Measurements from ENCODE around the gene NKPD1. TPM values are rescaled to one million over a fixed set of nuclear protein-coding genes. Genes with fewer than 3 reads are reported as not detected.
"Not testable (repeated sequence)": the region's sequence is repeated elsewhere in the genome, so short reads cannot be mapped to it uniquely, and the experiment has no call there.

NKPD1 gene
- total and polyA plus RNA-seq, 8 donors: 0.08 to 0.24 (median 0.17) TPM; not detected in 2

DNA sequence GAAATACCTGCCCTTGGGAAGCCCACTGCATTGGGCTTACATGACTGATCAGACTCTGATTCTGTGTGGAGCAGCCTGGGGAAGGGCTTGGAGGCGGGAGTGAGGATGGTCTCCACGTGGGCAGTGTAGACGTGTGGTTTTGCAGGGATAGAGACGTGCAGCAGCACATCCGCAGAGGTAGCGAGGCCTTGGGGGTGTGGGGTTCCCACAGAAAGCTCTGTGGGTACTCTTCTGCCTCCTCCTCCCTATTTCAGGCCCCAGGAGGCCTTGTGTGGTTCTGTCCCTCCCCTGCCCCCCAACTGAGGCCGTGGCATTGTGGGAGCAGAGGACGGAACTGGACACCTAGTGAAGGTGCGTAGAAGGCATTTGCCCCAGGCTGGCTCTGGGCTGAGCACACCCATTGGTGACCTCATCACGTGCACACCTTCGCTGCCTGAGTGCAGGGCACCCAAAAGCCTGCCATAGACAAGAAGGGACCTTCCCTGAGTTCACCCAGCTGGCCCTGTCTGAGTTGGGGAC is 38.9 kb downstream of the NKPD1 start:
- no peak overlapping the region for H3K4me3 ChIP-seq
- H3K4me1 ChIP-seq: peaks cover 7 to 35% of the 10 kb centered on the region in 2 donors
- intact Hi-C loops (cut with DNase I): no loop called here
- peaks cover 0 to 3% of the 10 kb centered on the region in 2 donors for H3K36me3 ChIP-seq
- H3K9me3 ChIP-seq: no peaks in the 10 kb centered on the region
- DNase-seq: no peak
- TF ChIP-seq, protein P1, sequence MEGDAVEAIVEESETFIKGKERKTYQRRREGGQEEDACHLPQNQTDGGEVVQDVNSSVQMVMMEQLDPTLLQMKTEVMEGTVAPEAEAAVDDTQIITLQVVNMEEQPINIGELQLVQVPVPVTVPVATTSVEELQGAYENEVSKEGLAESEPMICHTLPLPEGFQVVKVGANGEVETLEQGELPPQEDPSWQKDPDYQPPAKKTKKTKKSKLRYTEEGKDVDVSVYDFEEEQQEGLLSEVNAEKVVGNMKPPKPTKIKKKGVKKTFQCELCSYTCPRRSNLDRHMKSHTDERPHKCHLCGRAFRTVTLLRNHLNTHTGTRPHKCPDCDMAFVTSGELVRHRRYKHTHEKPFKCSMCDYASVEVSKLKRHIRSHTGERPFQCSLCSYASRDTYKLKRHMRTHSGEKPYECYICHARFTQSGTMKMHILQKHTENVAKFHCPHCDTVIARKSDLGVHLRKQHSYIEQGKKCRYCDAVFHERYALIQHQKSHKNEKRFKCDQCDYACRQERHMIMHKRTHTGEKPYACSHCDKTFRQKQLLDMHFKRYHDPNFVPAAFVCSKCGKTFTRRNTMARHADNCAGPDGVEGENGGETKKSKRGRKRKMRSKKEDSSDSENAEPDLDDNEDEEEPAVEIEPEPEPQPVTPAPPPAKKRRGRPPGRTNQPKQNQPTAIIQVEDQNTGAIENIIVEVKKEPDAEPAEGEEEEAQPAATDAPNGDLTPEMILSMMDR (IDR thresholded peaks at IDR 0.05): no peak
- H3K27ac ChIP-seq: no peak overlapping the region
- no peaks in the 10 kb centered on the region for H3K27me3 ChIP-seq
- ATAC-seq: no peak

DNA sequence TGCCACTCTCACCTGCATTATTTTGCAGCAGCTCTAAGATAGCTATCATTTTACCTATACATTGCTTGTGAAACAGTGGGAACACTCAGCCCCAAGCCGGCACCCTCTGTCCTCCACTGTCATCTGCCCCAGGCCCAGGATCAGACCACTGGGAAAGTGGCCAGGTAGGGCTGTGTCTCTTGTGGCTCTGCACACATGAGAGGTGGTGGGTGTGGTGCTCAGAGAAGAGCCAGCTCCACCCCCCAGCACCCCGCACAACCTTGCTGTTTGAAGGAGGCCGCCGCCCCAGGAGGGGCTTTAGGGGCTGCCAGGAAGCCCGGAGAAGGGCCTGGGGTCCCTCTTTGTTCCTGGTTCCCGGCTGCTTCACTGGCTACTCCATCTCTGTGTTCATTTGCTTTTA is 41.2 kb downstream of the NKPD1 start:
- Histone ChIP-seq H3K36me3 (peaks cover 0 to 3% of the 10 kb centered on the region in 2 donors), H3K4me1 (peaks cover 7 to 54% of the 10 kb centered on the region in 2 donors)
- intact Hi-C loops (cut with DNase I): no loop called here

DNA sequence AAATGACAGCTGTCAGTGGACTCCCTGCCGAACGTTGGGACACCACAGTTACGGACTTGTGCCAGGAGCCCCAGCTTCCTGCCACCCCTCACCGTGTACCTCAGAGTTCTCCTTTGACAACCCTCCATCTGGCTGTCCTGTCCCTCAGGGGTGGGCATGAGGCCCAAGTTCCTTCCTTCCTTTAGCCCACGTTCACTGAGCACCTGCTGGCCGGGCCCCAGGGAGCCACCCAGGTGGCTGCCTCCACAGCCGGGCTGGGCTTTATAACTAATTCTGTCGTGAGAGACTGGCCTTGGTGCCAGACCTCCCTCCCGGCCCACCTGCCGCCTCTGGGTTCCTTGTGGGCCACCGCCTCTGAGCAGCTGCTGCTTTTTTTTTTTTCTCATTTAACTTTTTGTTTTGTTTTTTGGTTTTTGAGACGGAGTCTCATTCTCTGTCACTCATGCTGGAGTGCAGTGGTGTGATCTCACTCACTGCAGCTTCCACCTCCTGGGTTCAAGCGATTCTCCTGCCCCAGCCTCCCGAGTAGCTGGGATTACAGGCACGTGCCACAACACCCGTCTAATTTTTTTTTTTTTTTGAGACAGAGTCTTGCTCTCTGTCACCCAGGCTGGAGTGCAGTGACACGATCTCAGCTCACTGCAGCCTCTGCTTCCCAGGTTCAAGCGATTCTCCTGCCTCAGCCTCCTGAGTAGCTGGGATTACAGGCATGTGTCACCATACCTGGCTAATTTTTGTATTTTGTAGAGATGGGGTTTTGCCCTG is 42.0 kb downstream of the NKPD1 start:
- H3K4me3 ChIP-seq; intact Hi-C loops (cut with DNase I); H3K9me3 ChIP-seq; DNase-seq; H3K36me3 ChIP-seq; H3K27me3 ChIP-seq; ATAC-seq; H3K27ac ChIP-seq: not testable (repeated sequence)
- H3K4me1 ChIP-seq: peaks cover 7 to 62% of the 10 kb centered on the region in 2 donors

More for the DNA sequence above, 41.2 kb downstream of the NKPD1 start:
- TF ChIP-seq, protein P1 (IDR thresholded peaks at IDR 0.05): no peak
- H3K27me3 ChIP-seq: no peaks in the 10 kb centered on the region
- no peak overlapping the region for H3K4me3 ChIP-seq
- H3K9me3 ChIP-seq: no peaks in the 10 kb centered on the region
- H3K27ac ChIP-seq: no peak overlapping the region
- ATAC-seq: no peak
- no peak for DNase-seq

DNA sequence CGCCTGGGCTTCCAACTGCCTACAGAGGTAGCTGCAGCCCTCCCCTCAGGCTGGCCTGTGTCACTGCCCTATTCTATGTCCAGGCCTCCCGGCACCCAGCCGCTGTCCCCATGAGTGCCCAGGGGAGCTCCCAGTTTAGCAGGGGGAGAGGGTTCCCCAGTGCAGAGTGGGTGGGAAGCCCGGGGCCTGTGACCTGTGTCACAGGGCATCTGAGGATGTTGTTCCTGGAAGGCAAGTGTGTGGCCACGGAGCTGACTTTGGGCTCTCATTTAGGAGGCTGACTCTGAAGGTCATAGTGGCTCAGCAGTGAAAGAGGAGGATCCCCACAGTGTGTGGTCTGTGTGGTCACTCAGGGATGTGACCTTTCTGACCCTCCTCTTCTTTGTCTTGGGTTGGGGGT is 42.7 kb downstream of the NKPD1 start:
- Histone ChIP-seq H3K36me3 (peaks cover 0 to 3% of the 10 kb centered on the region in 2 donors), H3K4me1 (peaks cover 11 to 69% of the 10 kb centered on the region in 2 donors), H3K27me3 (no peaks in the 10 kb centered on the region), H3K4me3 (no peak overlapping the region), H3K9me3 (no peaks in the 10 kb centered on the region), H3K27ac (no peak overlapping the region)
- no peak for ATAC-seq
- no peak for DNase-seq
- intact Hi-C loops (cut with DNase I): no loop called here
- TF ChIP-seq, protein P1 (IDR thresholded peaks at IDR 0.05): no peak

DNA sequence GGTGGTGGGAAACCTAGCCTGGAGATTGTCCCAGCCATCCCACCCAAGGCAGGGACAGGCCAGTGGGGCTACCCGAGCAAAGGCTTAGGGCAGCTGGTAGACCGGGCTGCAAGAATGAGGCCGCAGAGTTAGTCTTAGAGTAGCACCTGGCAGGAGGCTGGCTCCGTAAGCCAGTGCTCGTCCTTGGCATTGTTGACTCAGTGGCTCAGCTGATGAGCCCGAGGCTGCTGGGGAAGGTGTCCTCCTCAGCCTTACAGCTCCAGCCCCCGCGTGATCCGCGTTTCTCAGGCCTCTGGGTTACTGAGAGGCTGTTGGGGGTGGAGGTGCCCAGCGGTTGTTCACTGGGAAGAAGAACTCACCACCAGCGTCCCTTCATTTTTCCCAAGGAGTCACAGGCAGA is 43.1 kb downstream of the NKPD1 start:
- Histone ChIP-seq H3K4me1 (peaks cover 12 to 73% of the 10 kb centered on the region in 2 donors), H3K27ac (no peak overlapping the region), H3K9me3 (no peaks in the 10 kb centered on the region), H3K36me3 (peaks cover 0 to 3% of the 10 kb centered on the region in 2 donors), H3K4me3 (no peak overlapping the region), H3K27me3 (no peaks in the 10 kb centered on the region)
- ATAC-seq (no peak), DNase-seq (no peak)
- intact Hi-C loops (cut with DNase I): no loop called here
- TF ChIP-seq, protein P1 (IDR thresholded peaks at IDR 0.05): no peak

Data from left lung (tissue), 10 donors.